Lower leg skin (tissue), 4 donors: ENCODE data around the gene DCANP1. TPM values are rescaled to one million over a fixed set of nuclear protein-coding genes. Genes with fewer than 3 reads are reported as not detected.

Experiments
- DNase-seq, 2 donors: peaks; one replicate each; pipeline ENCODE4 v3.0.0-alpha.2; 2019; ENCODE audit warnings: low spot score in 2 of 2
- H3K4me3 ChIP-seq: fragments of 200-600 bp; sonication (generic); 2 replicates; pipeline ENCODE4 v1.5.1; 2017; ENCODE audit warnings: mild to moderate bottlenecking, low read depth; ENCODE audit not compliant: poor library complexity, severe bottlenecking
- POLR2A ChIP-seq, 2 donors: fragments of 450-650 bp; IDR thresholded peaks; one replicate each; pipeline ENCODE4 v1.6.1; 2016 to 2017; ENCODE audit warnings: antibody characterized with exemption in 2 of 2, mild to moderate bottlenecking in 1 of 2, moderate library complexity in 1 of 2
- WGBS, 2 donors: methylation state at CpG; one replicate each; pipeline ENCODE4 v1.1.5; 2018; 5-methylcytosine and 5-hydroxymethylcytosine counted together
- intact Hi-C: fragments of 100-400 bp; cut with DNase I; formaldehyde crosslinking; loops from one replicate; pipeline ENCODE4 v1.15.0; 2023; ENCODE audit warnings: low total_unique reads
- total RNA-seq, 4 donors: library from RNA; depleted of rRNA; stranded (reverse); fragments of >200 nt; gene quantifications; one replicate each; pipeline ENCODE4 v1.1.0, GENCODE V29; 2016
- TF ChIP-seq, protein P1 (sequence below), 3 donors: fragments of 450-650 bp; IDR thresholded peaks; one replicate each; pipeline ENCODE4 v1.5.1; 2016; ENCODE audit warnings: antibody characterized with exemption in 3 of 3, mild to moderate bottlenecking in 3 of 3, moderate library complexity in 2 of 3

The DCANP1 gene
- total RNA-seq, 4 donors from 2014 or later: not detected

DNA sequence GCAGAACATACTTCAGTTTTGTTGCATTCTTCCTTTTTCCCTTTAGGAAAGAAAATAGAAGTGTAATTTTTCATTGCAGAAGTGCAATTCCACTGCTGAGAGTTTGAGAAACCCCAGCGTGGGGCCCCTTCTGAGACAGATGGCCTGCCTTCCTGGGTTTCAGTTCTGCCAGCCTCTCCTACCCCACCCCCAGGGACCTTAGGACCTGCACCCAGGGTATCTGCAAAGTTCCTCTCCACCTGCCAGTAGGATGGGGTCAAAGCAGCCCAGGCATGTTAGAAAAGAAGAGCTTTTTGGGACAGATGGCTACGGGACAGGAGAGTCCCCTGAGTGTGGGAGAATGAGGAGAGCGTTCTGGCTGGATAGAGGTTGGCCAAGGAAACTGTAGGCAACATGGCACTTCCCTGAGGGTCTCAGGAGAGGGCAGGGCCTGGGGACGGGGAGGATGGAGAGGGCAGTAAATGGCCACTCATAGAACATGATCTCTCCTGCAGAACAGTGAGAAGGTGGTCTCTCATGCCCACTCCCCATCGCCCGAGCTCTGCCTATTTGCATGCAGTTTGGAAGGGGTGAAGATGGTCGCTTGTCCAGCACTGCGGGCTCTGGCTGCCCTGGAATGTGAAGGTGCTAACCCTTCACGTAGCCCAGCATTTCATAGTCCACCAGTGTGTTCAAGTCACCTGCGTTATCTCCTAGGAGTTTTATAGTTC, 5.3 kb upstream of the DCANP1 start, which contains the start of gene TIFAB:
Gene TIFAB, minus strand, starts transcription at position 31 of the 710 bp plus-strand sequence. CDS start 2,412 bp downstream, outside the sequence.
- intact Hi-C loops: no loop called here
- no peak for DNase-seq
- no peak for TF ChIP-seq POLR2A (IDR thresholded peaks at IDR 0.05)
- TF ChIP-seq, protein P1, sequence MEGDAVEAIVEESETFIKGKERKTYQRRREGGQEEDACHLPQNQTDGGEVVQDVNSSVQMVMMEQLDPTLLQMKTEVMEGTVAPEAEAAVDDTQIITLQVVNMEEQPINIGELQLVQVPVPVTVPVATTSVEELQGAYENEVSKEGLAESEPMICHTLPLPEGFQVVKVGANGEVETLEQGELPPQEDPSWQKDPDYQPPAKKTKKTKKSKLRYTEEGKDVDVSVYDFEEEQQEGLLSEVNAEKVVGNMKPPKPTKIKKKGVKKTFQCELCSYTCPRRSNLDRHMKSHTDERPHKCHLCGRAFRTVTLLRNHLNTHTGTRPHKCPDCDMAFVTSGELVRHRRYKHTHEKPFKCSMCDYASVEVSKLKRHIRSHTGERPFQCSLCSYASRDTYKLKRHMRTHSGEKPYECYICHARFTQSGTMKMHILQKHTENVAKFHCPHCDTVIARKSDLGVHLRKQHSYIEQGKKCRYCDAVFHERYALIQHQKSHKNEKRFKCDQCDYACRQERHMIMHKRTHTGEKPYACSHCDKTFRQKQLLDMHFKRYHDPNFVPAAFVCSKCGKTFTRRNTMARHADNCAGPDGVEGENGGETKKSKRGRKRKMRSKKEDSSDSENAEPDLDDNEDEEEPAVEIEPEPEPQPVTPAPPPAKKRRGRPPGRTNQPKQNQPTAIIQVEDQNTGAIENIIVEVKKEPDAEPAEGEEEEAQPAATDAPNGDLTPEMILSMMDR (IDR thresholded peaks at IDR 0.05): no peak
- no peak within 1 kb of the TSS for H3K4me3 ChIP-seq
- 84% methylated on average over 10 of the region's 10 CpGs for WGBS, 2 donors

DNA sequence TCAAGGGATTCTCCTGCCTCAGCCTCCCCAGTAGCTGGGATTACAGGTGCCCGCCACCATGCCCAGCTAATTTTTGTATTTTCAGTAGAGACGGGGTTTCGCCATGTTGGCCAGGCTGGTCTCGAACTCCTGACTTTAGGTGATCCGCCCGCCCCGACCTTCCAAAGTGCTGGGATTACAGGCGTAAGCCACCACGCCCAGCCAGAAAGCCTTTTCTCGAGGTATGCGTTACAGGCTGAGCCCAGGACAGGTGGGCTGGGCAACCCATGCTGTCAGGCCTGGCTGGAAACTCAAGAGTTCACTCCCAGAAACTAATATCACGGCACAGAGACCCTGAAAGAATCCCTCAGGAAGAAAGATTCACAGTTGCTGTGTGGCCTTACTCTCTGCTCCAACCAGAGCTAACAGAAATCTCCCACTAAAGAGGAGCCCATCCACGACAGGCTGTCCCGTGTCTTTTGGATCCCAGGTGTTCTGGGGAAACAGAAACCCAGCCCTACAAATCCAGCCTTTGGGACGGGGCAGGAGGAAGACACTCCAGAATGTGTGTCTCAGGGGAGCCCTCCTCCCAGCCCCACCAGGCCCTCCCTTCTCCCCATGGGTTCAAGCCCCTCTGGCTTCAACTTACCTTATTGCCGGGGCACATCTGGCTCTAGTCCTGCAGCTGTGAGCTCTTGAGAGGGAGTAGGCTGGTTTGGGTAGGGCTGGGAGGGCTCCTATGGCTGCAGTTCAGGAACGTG, 4.6 kb upstream of the DCANP1 start:
- TF ChIP-seq POLR2A (IDR thresholded peaks at IDR 0.05): no peak
- TF ChIP-seq, protein P1 (IDR thresholded peaks at IDR 0.05): no peak
- no peak overlapping the region for H3K4me3 ChIP-seq
- 84 to 88% methylated on average over 17 of the region's 17 CpGs for WGBS, 2 donors
- intact Hi-C loops: no loop called here
- DNase-seq: peak in 1 of 2 donors; percentile 54

DNA sequence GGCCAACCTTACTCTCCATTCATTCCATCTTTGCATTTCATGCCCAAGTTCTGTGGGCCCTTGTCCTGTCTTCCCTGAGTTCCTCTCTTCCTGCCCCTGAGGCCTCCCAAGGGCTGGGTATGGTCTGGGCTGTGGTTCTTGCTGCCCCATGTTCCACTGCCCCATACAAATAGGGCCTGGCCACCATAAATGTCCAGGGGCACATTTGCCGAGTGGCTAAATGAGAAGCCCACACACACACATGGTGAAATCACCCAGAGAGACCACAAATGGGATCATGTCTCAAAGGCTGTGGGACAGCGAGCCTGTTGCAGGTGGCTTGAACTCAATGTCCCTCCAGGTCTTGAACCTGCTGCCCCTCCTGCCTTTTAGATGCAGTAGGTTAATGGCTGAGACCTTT, 3.8 kb upstream of the DCANP1 start:
- intact Hi-C loops: no loop called here
- TF ChIP-seq POLR2A (IDR thresholded peaks at IDR 0.05): no peak
- TF ChIP-seq, protein P1 (IDR thresholded peaks at IDR 0.05): no peak
- H3K4me3 ChIP-seq: no peak overlapping the region
- peak in 1 of 2 donors; percentile 61 for DNase-seq
- 88 to 100% methylated on average over 2 of the region's 2 CpGs for WGBS, 2 donors

DNA sequence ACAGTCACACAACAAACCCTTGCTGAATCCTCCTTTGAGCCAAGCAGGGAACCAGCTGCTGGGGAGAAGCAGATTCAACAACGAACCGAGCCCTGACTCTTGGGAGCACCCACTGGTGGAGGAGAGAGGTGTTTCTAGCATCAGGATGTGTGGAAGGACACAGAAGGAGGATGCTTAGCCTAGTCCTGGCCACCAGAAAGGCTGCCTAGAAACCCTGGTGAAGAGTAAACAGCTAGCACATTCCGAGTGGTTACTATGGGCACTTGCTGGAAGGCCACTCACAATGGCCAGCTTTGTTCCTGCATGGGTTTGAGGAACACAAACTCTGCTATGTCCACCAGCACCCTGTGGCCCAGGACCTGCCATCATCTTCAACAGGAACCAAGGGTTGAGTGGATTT, 3.2 kb upstream of the DCANP1 start:
- intact Hi-C loops: no loop called here
- WGBS, 2 donors: 77 to 85% methylated on average over 3 of the region's 3 CpGs
- TF ChIP-seq, protein P1 (IDR thresholded peaks at IDR 0.05): no peak
- TF ChIP-seq POLR2A (IDR thresholded peaks at IDR 0.05): no peak
- no peak overlapping the region for H3K4me3 ChIP-seq
- peak in 1 of 2 donors; percentile 73 for DNase-seq

DNA sequence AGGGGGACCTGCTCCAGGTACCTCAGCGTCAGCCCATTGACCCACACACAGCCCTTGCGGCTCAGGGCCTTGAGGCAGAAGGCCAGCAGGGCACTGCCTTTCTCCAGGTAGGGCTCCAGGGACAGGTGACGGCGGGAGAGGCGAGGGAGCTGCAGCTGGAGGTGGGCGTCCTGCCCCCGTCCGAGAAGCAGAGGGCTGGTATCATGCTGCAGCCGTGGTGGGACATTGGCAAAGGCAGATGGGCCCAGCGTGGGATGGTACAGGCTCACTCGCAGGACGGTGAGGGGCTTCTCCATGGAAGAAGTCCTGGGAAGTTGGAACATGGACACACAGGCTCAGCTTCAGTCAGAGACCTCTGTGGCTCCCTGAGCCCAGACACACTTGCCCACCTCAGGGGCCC, 2.5 kb upstream of the DCANP1 start:
- TF ChIP-seq POLR2A (IDR thresholded peaks at IDR 0.05): no peak
- TF ChIP-seq, protein P1 (IDR thresholded peaks at IDR 0.05): no peak
- H3K4me3 ChIP-seq: no peak overlapping the region
- intact Hi-C loops: no loop called here
- peak in 1 of 2 donors; percentile 70 for DNase-seq
- WGBS, 2 donors: 94 to 96% methylated on average over 11 to 12 of the region's 12 CpGs
